ENCODE data around the gene RAB6A. TPM values are rescaled to one million over a fixed set of nuclear protein-coding genes. Genes with fewer than 3 reads are reported as not detected.

RAB6A gene
- total and polyA plus RNA-seq, 2 of the 8 experiments (the other 6 are each of a cell fraction or from before 2014, with no cell fraction given) = 24.4 to 88.6 TPM

DNA sequence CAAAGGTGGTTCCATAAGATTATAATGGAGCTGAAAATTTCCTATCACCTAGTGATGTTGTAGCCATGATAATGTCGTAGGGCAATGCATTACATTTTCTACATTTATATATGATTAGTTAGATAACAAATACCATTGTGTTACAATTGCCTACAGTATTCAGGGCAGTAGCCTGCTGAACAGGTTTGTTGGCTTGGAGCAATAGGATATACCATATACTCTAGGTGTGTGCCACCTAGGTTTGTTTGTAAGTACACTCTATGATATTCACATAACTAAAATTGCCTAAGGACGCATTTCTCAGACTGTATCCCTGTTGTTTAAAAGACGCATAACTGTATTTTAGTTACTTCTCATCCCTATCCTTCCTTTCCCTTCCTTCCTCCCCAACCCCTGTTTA is 100.9 kb downstream of the RAB6A start:
- Histone ChIP-seq H2BK15ac (ENCODE audit: low read length) (no peak overlapping the region), H4K91ac (replicated peaks; ENCODE audit: insufficient read length, low read length) (no peak overlapping the region), H3K23ac (ENCODE audit: insufficient read length) (no peak overlapping the region), H2BK120ac (replicated peaks; ENCODE audit: low read depth, low read length) (no peak overlapping the region), H3K4ac (replicated peaks; ENCODE audit: insufficient read length, low read depth, low read length) (no peak overlapping the region), H3K14ac (ENCODE audit: insufficient read length) (no peak overlapping the region), H3K23me2 (ENCODE audit: low read depth, low read length) (peaks cover 2% of the 10 kb centered on the region; the same call in 1 of the 2 replicates), H2BK5ac (ENCODE audit: low read depth, low read length) (no peak overlapping the region), H2AK5ac (ENCODE audit: low read depth, low read length) (no peak overlapping the region), H3K79me2 (ENCODE audit: control insufficient read depth in 1 of 2, insufficient read depth in 2 of 2, low read length in 2 of 2) (no peaks in the 10 kb centered on the region), H2BK12ac (ENCODE audit: low read depth, low read length) (no peak overlapping the region), H4K8ac (ENCODE audit: extremely low read depth, insufficient read depth, low read length) (no peak overlapping the region), H3K27me3 (replicated peaks in 1 of 4; ENCODE audit: control insufficient read depth in 3 of 4, extremely low read depth in 1 of 4, insufficient read depth in 3 of 4, low read length in 3 of 4) (peaks cover 0 to 19% (median 14%) of the 10 kb centered on the region in 4 experiments; a peak in 4 of 7 replicates), H3K18ac (ENCODE audit: extremely low read depth, low read length) (no peak overlapping the region), H3K9me3 (ENCODE audit: insufficient read depth in 2 of 2, low read depth in 1 of 2, low read length in 1 of 2) (no peaks in the 10 kb centered on the region), H3K4me2 (ENCODE audit: insufficient read depth in 1 of 2, low read depth in 2 of 2, low read length in 2 of 2) (no peak overlapping the region; a peak in 1 of 4 replicates), H2BK20ac (ENCODE audit: low read length) (no peak overlapping the region), H4K20me1 (replicated peaks in 1 of 2; ENCODE audit: control insufficient read depth in 1 of 2, insufficient read depth in 2 of 2, low read length in 2 of 2) (no peaks in the 10 kb centered on the region), H3K4me1 (replicated peaks in 1 of 4; ENCODE audit: control insufficient read depth in 3 of 4, insufficient read depth in 4 of 4, low read length in 3 of 4) (peaks cover 0 to 7% (median 3%) of the 10 kb centered on the region in 4 experiments; a peak in 5 of 7 replicates), H3K27ac (ENCODE audit: low read depth, low read length) (no peak overlapping the region), H3K9ac (replicated peaks in 1 of 4; ENCODE audit: extremely low read depth in 1 of 4, low read depth in 3 of 4, low read length in 3 of 4) (no peak overlapping the region), H4K5ac (ENCODE audit: insufficient read length, low read depth, low read length) (no peak overlapping the region), H3K56ac (replicated peaks; ENCODE audit: insufficient read length, low read depth, low read length) (no peak overlapping the region), H2AFZ (ENCODE audit: low read length) (no peak overlapping the region), H3K79me1 (ENCODE audit: low read depth, low read length) (no peaks in the 10 kb centered on the region), H3K36me3 (ENCODE audit: control insufficient read depth in 2 of 4, insufficient read depth in 4 of 4, low read length in 3 of 4) (no peaks in the 10 kb centered on the region; a peak in 2 of 8 replicates), H3K4me3 (ENCODE audit: extremely low read depth in 1 of 4, insufficient read depth in 2 of 4, low read depth in 3 of 4, low read length in 4 of 4) (no peak overlapping the region)
- ChIA-PET CTCF (ENCODE audit: partially characterized antibody) (interaction anchor here (0.7 to 30.1 kb wide), 40 partner anchors 9 to 309 kb away, joined by 3 to 653 read pairs (median 6); partner anchors contain the start of gene PLEKHB1), POLR2A (ENCODE audit: partially characterized antibody) (interaction anchor here (1.0 to 3.4 kb wide), 6 partner anchors 8 to 257 kb away, joined by 3 to 24 read pairs (median 5); partner anchors contain the start of gene PLEKHB1)
- TF ChIP-seq GABPA (IDR thresholded peaks at IDR 0.05; ENCODE audit: borderline replicate concordance, insufficient read depth, low read length) (no peak), JUND (IDR thresholded peaks at IDR 0.05; ENCODE audit: low read length) (no peak), TBP (IDR thresholded peaks at IDR 0.05; ENCODE audit: low read depth, low read length) (no peak), SUZ12 (IDR thresholded peaks at IDR 0.05; ENCODE audit: low read length) (no peak)
- FAIRE-seq = no peak
- no peak for DNase-seq (ENCODE audit: low read depth in 1 of 2, low spot score in 2 of 2)
- 95% methylated on average over 3 of the region's 3 CpGs; no CpG with 5 or more reads in 1 of the 2 experiments for WGBS, 2 experiments (ENCODE audit: extremely low coverage in 1 of 2, insufficient coverage in 1 of 2, insufficient read length in 1 of 2, insufficient replicate concordance in 2 of 2, low coverage in 1 of 2, low lambda C conversion rate in 2 of 2, missing lambda C conversion rate in 1 of 2)

Measured in H1 (cell line).